IMR-90 (cell line): ENCODE data around the gene TMUB1. TPM values are rescaled to one million over a fixed set of nuclear protein-coding genes. Genes with fewer than 3 reads are reported as not detected.

Source experiments
- ATAC-seq: fragments of 200-7000 bp; cut with Tn5 transposase; 2 replicates; pipeline ENCODE4 v1.9.1; 2020; ENCODE audit warnings: low read depth, mild to moderate bottlenecking, moderate library complexity
- BruUV-seq: library from RNA; stranded (reverse); fragments of 400-500 nt; replicated peaks from 2 replicates; lab custom pipeline; 2021; lab: Mats Ljungman, UMichigan
- CTCF ChIA-PET: fragments of 300-600 bp; formaldehyde crosslinking; extraction: SDS; loops from one replicate; lab custom pipeline; 2021; ENCODE audit warnings: antibody characterized with exemption; lab: Yijun Ruan, JAX
- POLR2A ChIA-PET: fragments of 300-600 bp; sonication (Branson Sonifier 250); formaldehyde crosslinking; loops from one replicate; lab custom pipeline; 2022; ENCODE audit warnings: antibody characterized with exemption; ENCODE audit not compliant: unreplicated experiment; lab: Charles Lee
- DNase-seq: peaks from one replicate; pipeline ENCODE4 v3.0.0; 2013
- H2AFZ ChIP-seq: replicated peaks from 2 replicates; pipeline ENCODE3; 2013; ENCODE audit warnings: low read length, mild to moderate bottlenecking; ENCODE audit not compliant: poor library complexity
- H2AK5ac ChIP-seq: 2 replicates; pipeline ENCODE4 v1.6.1; 2013; ENCODE audit warnings: low read depth, low read length, inconsistent platforms
- H2AK9ac ChIP-seq: replicated peaks from 2 replicates; pipeline ENCODE3; 2013; ENCODE audit warnings: mild to moderate bottlenecking, low read depth, low read length, moderate library complexity; ENCODE audit not compliant: poor library complexity
- H2BK120ac ChIP-seq: 2 replicates; pipeline ENCODE4 v1.6.1; 2013; ENCODE audit warnings: low read depth, low read length, inconsistent platforms
- H2BK15ac ChIP-seq: 3 replicates; pipeline ENCODE4 v1.6.1; 2013; ENCODE audit warnings: low read depth, low read length, inconsistent platforms
- H2BK20ac ChIP-seq: 2 replicates; pipeline ENCODE4 v1.6.1; 2013; ENCODE audit warnings: low read depth, mild to moderate bottlenecking, inconsistent platforms, low read length, moderate library complexity
- H2BK5ac ChIP-seq: 2 replicates; pipeline ENCODE4 v1.6.1; 2013; ENCODE audit warnings: mild to moderate bottlenecking, low read depth, low read length, inconsistent platforms; ENCODE audit not compliant: poor library complexity, severe bottlenecking
- H3K14ac ChIP-seq: replicated peaks from 2 replicates; pipeline ENCODE4 v1.6.1; 2013; ENCODE audit warnings: low read depth, low read length, inconsistent platforms
- H3K18ac ChIP-seq: 2 replicates; pipeline ENCODE4 v1.6.1; 2013; ENCODE audit warnings: low read depth, low read length, control low read depth
- H3K23ac ChIP-seq: 2 replicates; pipeline ENCODE4 v1.6.1; 2013; ENCODE audit warnings: low read depth, low read length, inconsistent platforms
- H3K27ac ChIP-seq: 2 replicates; pipeline ENCODE4 v1.5.1; 2013; ENCODE audit warnings: mild to moderate bottlenecking, control low read depth, low read length; ENCODE audit not compliant: insufficient read depth
- H3K27me3 ChIP-seq: 2 replicates; pipeline ENCODE4 v1.6.1; 2013; ENCODE audit warnings: low read length; ENCODE audit not compliant: control insufficient read depth, insufficient read depth
- H3K36me3 ChIP-seq: 2 replicates; pipeline ENCODE4 v1.6.1; 2013; ENCODE audit warnings: low read length, mixed read lengths; ENCODE audit not compliant: control insufficient read depth, insufficient read depth
- H3K4ac ChIP-seq: 2 replicates; pipeline ENCODE4 v1.6.1; 2013; ENCODE audit warnings: low read depth, low read length, inconsistent platforms
- H3K4me1 ChIP-seq: 2 replicates; pipeline ENCODE4 v1.6.1; 2013; ENCODE audit warnings: low read length, mixed read lengths; ENCODE audit not compliant: control insufficient read depth, insufficient read depth
- H3K4me2 ChIP-seq: 2 replicates; pipeline ENCODE4 v1.6.1; 2013; ENCODE audit warnings: low read depth, mild to moderate bottlenecking, control low read depth, low read length, moderate library complexity
- H3K4me3 ChIP-seq: 2 replicates; pipeline ENCODE4 v1.5.1; 2013; ENCODE audit warnings: low read depth, mild to moderate bottlenecking, control low read depth, low read length, moderate library complexity; ENCODE audit not compliant: insufficient read depth
- H3K56ac ChIP-seq: 2 replicates; pipeline ENCODE4 v1.6.1; 2013; ENCODE audit warnings: low read length, inconsistent platforms; ENCODE audit not compliant: insufficient read depth; ENCODE audit errors: extremely low read depth
- H3K79me1 ChIP-seq, 2 experiments: 2 replicates each; pipeline ENCODE4 v1.6.1; 2013; ENCODE audit warnings: low read length in 2 of 2, inconsistent platforms in 1 of 2, low read depth in 1 of 2
- H3K9ac ChIP-seq: 2 replicates; pipeline ENCODE4 v1.6.1; 2013; ENCODE audit warnings: low read depth, low read length, control low read depth
- H3K9me1 ChIP-seq: 2 replicates; pipeline ENCODE4 v1.6.1; 2013; ENCODE audit warnings: low read length, inconsistent platforms; ENCODE audit not compliant: insufficient read depth
- H3K9me3 ChIP-seq: 2 replicates; pipeline ENCODE4 v1.6.1; 2013; ENCODE audit warnings: low read length; ENCODE audit not compliant: control insufficient read depth, insufficient read depth
- H4K20me1 ChIP-seq: 2 replicates; pipeline ENCODE4 v1.6.1; 2013; ENCODE audit warnings: low read length, inconsistent platforms; ENCODE audit not compliant: insufficient read depth
- H4K5ac ChIP-seq: 2 replicates; pipeline ENCODE4 v1.6.1; 2013; ENCODE audit warnings: mild to moderate bottlenecking, low read depth, low read length, control low read depth
- H4K8ac ChIP-seq, 2 experiments: 2 replicates each; pipeline ENCODE4 v1.6.1; 2013; ENCODE audit warnings: low read depth in 2 of 2, low read length in 2 of 2, control low read depth in 1 of 2, inconsistent platforms in 1 of 2
- H4K91ac ChIP-seq: 2 replicates; pipeline ENCODE4 v1.6.1; 2013; ENCODE audit warnings: low read depth, low read length, inconsistent platforms; ENCODE audit not compliant: insufficient read depth
- BHLHE40 ChIP-seq: fragments of 150-350 bp; IDR thresholded peaks from 2 replicates; pipeline ENCODE4 v1.6.1; 2016; ENCODE audit warnings: mild to moderate bottlenecking, low read depth, low read length
- FOS ChIP-seq: fragments of 150-350 bp; IDR thresholded peaks from 2 replicates; pipeline ENCODE4 v1.6.1; 2016; ENCODE audit warnings: low read depth, low read length
- MAFK ChIP-seq: IDR thresholded peaks from 2 replicates; pipeline ENCODE4 v1.6.1; 2012; ENCODE audit warnings: low read depth, low read length, improper control_type of control experiment
- MAZ ChIP-seq: IDR thresholded peaks from 2 replicates; pipeline ENCODE4 v1.6.1; 2012; ENCODE audit warnings: low read depth, mild to moderate bottlenecking, low read length, improper control_type of control experiment, moderate library complexity, borderline replicate concordance
- MXI1 ChIP-seq: IDR thresholded peaks from 2 replicates; pipeline ENCODE4 v1.6.1; 2012; ENCODE audit warnings: low read depth, mild to moderate bottlenecking, low read length, moderate library complexity, borderline replicate concordance
- NFE2L2 ChIP-seq: fragments of 150-350 bp; IDR thresholded peaks from 2 replicates; pipeline ENCODE4 v1.6.1; 2016; ENCODE audit warnings: low read depth, mild to moderate bottlenecking, low read length
- RCOR1 ChIP-seq: IDR thresholded peaks from 2 replicates; pipeline ENCODE4 v1.6.1; 2012; ENCODE audit warnings: mild to moderate bottlenecking, low read length, improper control_type of control experiment; ENCODE audit not compliant: insufficient replicate concordance
- RFX5 ChIP-seq: IDR thresholded peaks from 2 replicates; pipeline ENCODE4 v1.8.0; 2012; ENCODE audit warnings: low read depth, mild to moderate bottlenecking, low read length, moderate library complexity
- WGBS, 2 experiments: methylation state at CpG; one replicate each; pipeline versions ENCODE4 v1.1.5 to v1.1.7; 2013; ENCODE audit warnings: missing lambda C conversion rate in 2 of 2; ENCODE audit not compliant: insufficient read length in 1 of 2; ENCODE audit errors: extremely low coverage in 2 of 2; 5-methylcytosine and 5-hydroxymethylcytosine counted together
- dilution Hi-C: fragments of 300-500 bp; cut with HindIII; formaldehyde crosslinking; loops from one replicate; pipeline ENCODE4 v1.14.3; 2018; ENCODE audit warnings: low sequenced_read_pairs; ENCODE audit not compliant: unreplicated experiment
- in situ Hi-C: fragments of 300-500 bp; cut with MboI; formaldehyde crosslinking; loops from 3 replicates; pipeline ENCODE4 v1.14.3; 2019; ENCODE audit warnings: low sequenced_read_pairs, inconsistent platforms, mixed read lengths
- intact Hi-C: fragments of 100-400 bp; cut with micrococcal nuclease; formaldehyde crosslinking; loops from 2 replicates; pipeline ENCODE4 v1.10.0; 2022
- polyA plus RNA-seq, 3 experiments: library from polyadenylated mRNA; depleted of rRNA; stranded (reverse); fragments of >200 nt; gene quantifications; 2 replicates each; pipeline ENCODE4 v1.2.3, GENCODE V29; 2012; ENCODE audit warnings: low replicate concordance in 1 of 3
- total RNA-seq: library from RNA; depleted of rRNA; stranded (reverse); fragments of >200 nt; gene quantifications from 2 replicates; pipeline ENCODE4 v1.2.3, GENCODE V29; 2012
- TF ChIP-seq, protein P1 (sequence below): fragments of 150-350 bp; IDR thresholded peaks from 2 replicates; pipeline ENCODE4 v1.6.1; 2016; ENCODE audit warnings: low read depth, mild to moderate bottlenecking, low read length, moderate library complexity, borderline replicate concordance

TMUB1 gene
- total and polyA plus RNA-seq, 2 of the 4 experiments (the other 2 are of a cell fraction) = 6.8 to 29.8 TPM

DNA sequence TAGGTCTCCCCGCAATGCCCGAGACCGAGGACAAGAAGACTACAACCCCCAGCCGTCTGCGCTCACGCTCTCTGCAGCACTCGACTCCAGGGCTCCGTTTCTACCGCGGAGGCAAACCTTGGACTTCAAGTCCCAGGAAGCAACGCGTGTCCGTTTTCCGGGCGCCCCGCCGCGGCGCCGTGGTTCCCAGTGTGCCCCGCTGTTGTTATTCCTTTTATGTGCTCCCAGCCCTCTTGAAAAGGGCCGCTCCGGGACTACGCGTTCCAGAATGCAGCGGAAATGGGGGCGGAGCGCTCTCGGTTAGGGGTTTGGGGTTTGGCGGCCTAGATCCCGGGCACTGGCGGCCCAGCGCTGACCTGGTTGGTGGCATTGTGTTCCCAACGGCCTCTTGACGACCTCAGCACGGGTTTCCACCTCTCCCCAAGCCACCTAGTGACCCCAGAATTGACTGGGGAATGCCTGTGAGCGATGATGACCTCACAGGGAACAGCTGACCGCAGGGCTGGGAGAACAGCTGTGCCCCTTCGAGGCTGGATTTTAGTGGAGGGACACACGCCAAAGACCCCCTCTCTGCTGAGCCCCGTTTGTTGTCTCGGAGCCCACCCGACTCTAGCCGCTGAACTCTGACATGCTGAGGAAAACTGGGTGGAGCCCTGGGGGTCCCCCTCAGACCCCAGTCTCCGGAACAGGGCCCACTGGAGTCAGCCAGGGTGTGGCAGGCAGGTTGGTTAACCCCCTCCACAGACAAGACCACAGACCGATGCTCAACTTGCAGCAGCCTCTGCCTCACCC is 25.1 kb downstream of the TMUB1 start:
- dilution Hi-C loops (no loop called here), in situ Hi-C loops (no loop called here), intact Hi-C loops (loop anchor here (2.0 kb wide), 1 partner anchor 23 kb away; the partner anchor contains the start of gene FASTK)
- H3K9me3 ChIP-seq = no peaks in the 10 kb centered on the region
- peak overlapping the region; percentile 92 for H2AFZ ChIP-seq
- H3K9ac ChIP-seq = peak overlapping the region; percentile 82
- peak overlapping the region; percentile 91 for H3K27ac ChIP-seq
- H4K8ac ChIP-seq = peak overlapping the region; percentile 94 to 100
- no TSS peak for BruUV-seq
- peaks cover 20 to 55% of the 10 kb centered on the region in 2 experiments for H3K79me1 ChIP-seq
- peak overlapping the region; percentile 94 for H2BK5ac ChIP-seq
- TF ChIP-seq NFE2L2 = no peak
- TF ChIP-seq RFX5 = no peak
- TF ChIP-seq MXI1 = peak; percentile 70; the same call in 1 of the 2 replicates
- TF ChIP-seq, protein P1, sequence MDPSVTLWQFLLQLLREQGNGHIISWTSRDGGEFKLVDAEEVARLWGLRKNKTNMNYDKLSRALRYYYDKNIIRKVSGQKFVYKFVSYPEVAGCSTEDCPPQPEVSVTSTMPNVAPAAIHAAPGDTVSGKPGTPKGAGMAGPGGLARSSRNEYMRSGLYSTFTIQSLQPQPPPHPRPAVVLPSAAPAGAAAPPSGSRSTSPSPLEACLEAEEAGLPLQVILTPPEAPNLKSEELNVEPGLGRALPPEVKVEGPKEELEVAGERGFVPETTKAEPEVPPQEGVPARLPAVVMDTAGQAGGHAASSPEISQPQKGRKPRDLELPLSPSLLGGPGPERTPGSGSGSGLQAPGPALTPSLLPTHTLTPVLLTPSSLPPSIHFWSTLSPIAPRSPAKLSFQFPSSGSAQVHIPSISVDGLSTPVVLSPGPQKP = no peak
- TF ChIP-seq BHLHE40 = peak; percentile 95
- no peak for TF ChIP-seq FOS
- TF ChIP-seq MAFK = no peak
- peak; percentile 26; the same call in 1 of the 2 replicates for TF ChIP-seq MAZ
- TF ChIP-seq RCOR1 = peak; percentile 81
- peak overlapping the region; percentile 80 for H4K5ac ChIP-seq
- peak overlapping the region; percentile 80 for H3K4me2 ChIP-seq
- H2AK5ac ChIP-seq = peak overlapping the region; percentile 95
- H2AK9ac ChIP-seq = peak overlapping the region; percentile 95
- ATAC-seq (peak; percentile 86), DNase-seq (peak; percentile 100)
- H3K36me3 ChIP-seq = no peaks in the 10 kb centered on the region
- H3K9me1 ChIP-seq = peaks cover 12% of the 10 kb centered on the region; the same call in 1 of the 2 replicates
- H2BK20ac ChIP-seq = peak overlapping the region; percentile 18
- peak overlapping the region; percentile 84 for H2BK120ac ChIP-seq
- H3K14ac ChIP-seq = peak overlapping the region; percentile 97
- peak overlapping the region; percentile 97 for H3K4ac ChIP-seq
- CTCF ChIA-PET = interaction anchor here (0.8 kb wide), 1 partner anchor 1771 kb away, joined by 3 read pairs; no protein-coding TSS in a partner anchor
- H3K18ac ChIP-seq = peak overlapping the region; percentile 52
- peak overlapping the region; percentile 69; the same call in 2 of the 3 replicates for H2BK15ac ChIP-seq
- H3K4me1 ChIP-seq = peaks cover 40% of the 10 kb centered on the region
- H3K23ac ChIP-seq = peak overlapping the region; percentile 91
- peak overlapping the region; percentile 98 for H4K91ac ChIP-seq
- H3K56ac ChIP-seq = peak overlapping the region; percentile 95
- POLR2A ChIA-PET = interaction anchor here (0.6 kb wide), 1 partner anchor 51 kb away, joined by 6 read pairs; no protein-coding TSS in a partner anchor
- H3K27me3 ChIP-seq = no peaks in the 10 kb centered on the region
- 0% methylated on average over 16 of the region's 46 CpGs; no CpG with 5 or more reads in 1 of the 2 experiments for WGBS, 2 experiments
- H4K20me1 ChIP-seq = peaks cover 18% of the 10 kb centered on the region
- peak overlapping the region; percentile 38 for H3K4me3 ChIP-seq
